GM23338 (cell line): ENCODE results near the gene ETV5. TPM values are rescaled to one million over a fixed set of nuclear protein-coding genes. Genes with fewer than 3 reads are reported as not detected.

ENCODE experiments used
- ATAC-seq: fragments of 200-7000 bp; cut with Tn5 transposase; 3 replicates; pipeline ENCODE4 v1.9.1; 2020
- DNase-seq: peaks from one replicate; pipeline ENCODE4 v3.0.0-alpha.2; 2015; ENCODE audit warnings: low spot score
- H2AFZ ChIP-seq: fragments of 200-600 bp; sonication (generic); 2 replicates; pipeline ENCODE4 v1.8.0; 2016; ENCODE audit warnings: antibody characterized with exemption, mild to moderate bottlenecking, moderate library complexity
- H3F3A ChIP-seq: fragments of 200-600 bp; sonication (generic); replicated peaks from 2 replicates; pipeline ENCODE4 v1.8.0; 2017; ENCODE audit warnings: antibody characterized with exemption, mixed run types, low read depth
- H3K27ac ChIP-seq: fragments of 200-600 bp; sonication (generic); 2 replicates; pipeline ENCODE4 v1.6.1; 2016; ENCODE audit warnings: low read depth
- H3K27me3 ChIP-seq: fragments of 200-600 bp; sonication (generic); 2 replicates; pipeline ENCODE4 v1.8.0; 2016; ENCODE audit warnings: mild to moderate bottlenecking, mixed run types, moderate library complexity; ENCODE audit not compliant: insufficient read depth
- H3K36me3 ChIP-seq: fragments of 200-600 bp; sonication (generic); 2 replicates; pipeline ENCODE4 v1.8.0; 2016; ENCODE audit warnings: mild to moderate bottlenecking; ENCODE audit not compliant: insufficient read depth
- H3K4me1 ChIP-seq: fragments of 200-600 bp; sonication (generic); 2 replicates; pipeline ENCODE4 v1.8.0; 2016; ENCODE audit warnings: mild to moderate bottlenecking, moderate library complexity; ENCODE audit not compliant: insufficient read depth
- H3K4me2 ChIP-seq: fragments of 200-600 bp; sonication (generic); 2 replicates; pipeline ENCODE4 v1.7.1; 2017; ENCODE audit warnings: mixed run types
- H3K4me3 ChIP-seq: fragments of 200-600 bp; sonication (generic); 2 replicates; pipeline ENCODE4 v1.6.1; 2016; ENCODE audit warnings: mixed run types
- H3K79me2 ChIP-seq: fragments of 200-600 bp; sonication (generic); replicated peaks from 2 replicates; pipeline ENCODE4 v1.8.0; 2017; ENCODE audit warnings: mild to moderate bottlenecking; ENCODE audit not compliant: insufficient read depth
- H3K9me2 ChIP-seq: fragments of 200-600 bp; sonication (generic); 2 replicates; pipeline ENCODE4 v1.8.0; 2017; ENCODE audit not compliant: insufficient read depth
- H4K20me1 ChIP-seq: fragments of 200-600 bp; sonication (generic); replicated peaks from 2 replicates; pipeline ENCODE4 v1.8.0; 2017; ENCODE audit warnings: mild to moderate bottlenecking; ENCODE audit not compliant: insufficient read depth
- H3K27ac Mint-ChIP-seq: 2 replicates; pipeline ENCODE4 v1.8.0; 2020; ENCODE audit warnings: inconsistent platforms, mild to moderate bottlenecking, moderate library complexity, mixed read lengths
- H3K27me3 Mint-ChIP-seq: 3 replicates; pipeline ENCODE4 v1.8.0; 2022; ENCODE audit warnings: low read depth, mild to moderate bottlenecking, moderate library complexity, mixed read lengths, inconsistent platforms; ENCODE audit not compliant: insufficient read depth, poor library complexity
- H3K36me3 Mint-ChIP-seq: 3 replicates; pipeline ENCODE4 v1.8.0; 2021; ENCODE audit warnings: low read depth, mild to moderate bottlenecking, inconsistent platforms, moderate library complexity, mixed read lengths
- H3K4me1 Mint-ChIP-seq: 3 replicates; pipeline ENCODE4 v1.8.0; 2020; ENCODE audit warnings: mild to moderate bottlenecking, inconsistent platforms, mixed read lengths
- H3K4me3 Mint-ChIP-seq: 3 replicates; pipeline ENCODE4 v1.8.0; 2021; ENCODE audit warnings: moderate library complexity, mild to moderate bottlenecking, inconsistent platforms, mixed read lengths
- H3K9me3 Mint-ChIP-seq: 3 replicates; pipeline ENCODE4 v1.8.0; 2020; ENCODE audit warnings: moderate library complexity, mild to moderate bottlenecking, inconsistent platforms, mixed read lengths
- CREB1 ChIP-seq: fragments of 250-450 bp; sonication (Bioruptor Pico); IDR thresholded peaks from 2 replicates; pipeline ENCODE4 v1.5.0; 2020; ENCODE audit warnings: low read depth, mild to moderate bottlenecking, moderate library complexity
- EZH2 ChIP-seq: fragments of 200-600 bp; sonication (generic); IDR thresholded peaks from one replicate; pipeline ENCODE4 v1.8.0; 2017; ENCODE audit warnings: antibody characterized with exemption, mild to moderate bottlenecking, low read depth; ENCODE audit not compliant: unreplicated experiment
- EZH2phosphoT487 ChIP-seq: fragments of 200-600 bp; sonication (generic); IDR thresholded peaks from one replicate; pipeline ENCODE4 v1.8.1; 2018; ENCODE audit warnings: antibody characterized with exemption; ENCODE audit not compliant: unreplicated experiment
- STAT1 ChIP-seq: IDR thresholded peaks from one replicate; pipeline ENCODE4 v1.6.1; 2016; ENCODE audit warnings: antibody characterized with exemption; ENCODE audit not compliant: unreplicated experiment
- ZNF114 ChIP-seq: fragments of 250-450 bp; sonication (Bioruptor Pico); IDR thresholded peaks from 2 replicates; pipeline ENCODE4 v1.5.0; 2020; ENCODE audit warnings: mild to moderate bottlenecking, moderate library complexity
- ZNF331 ChIP-seq: fragments of 250-450 bp; sonication (Bioruptor Pico); IDR thresholded peaks from 2 replicates; pipeline ENCODE4 v1.5.0; 2020; ENCODE audit warnings: low read depth, mild to moderate bottlenecking, moderate library complexity
- polyA plus RNA-seq: library from polyadenylated mRNA; unstranded; fragments of >200 nt; fragmentation: Nextera tagmentation; extraction: Ambion mirVana; gene quantifications from 2 replicates; pipeline ENCODE4 v1.2.1, GENCODE V29; 2016
- total RNA-seq: library from RNA; depleted of rRNA; stranded (reverse); fragments of >200 nt; shearing (Covaris generic); gene quantifications from 2 replicates; pipeline ENCODE4 v1.2.3, GENCODE V29; 2014
- TF ChIP-seq, protein P1 (sequence below), 2 experiments: fragments of 200-600 bp in 1 of 2; sonication (generic) in 1 of 2; conservative IDR thresholded peaks; 2 replicates each; pipeline versions ENCODE4 v1.5.1 to v1.6.1; 2016 to 2017; ENCODE audit warnings: antibody characterized with exemption in 2 of 2, low read depth in 2 of 2, mild to moderate bottlenecking in 2 of 2, moderate library complexity in 1 of 2
- TF ChIP-seq, protein P2 (sequence below): fragments of 250-450 bp; sonication (Bioruptor Pico); IDR thresholded peaks from 2 replicates; pipeline ENCODE4 v1.5.0; 2020; ENCODE audit warnings: mild to moderate bottlenecking, moderate library complexity
- TF ChIP-seq, protein P3 (sequence below): IDR thresholded peaks from one replicate; pipeline ENCODE4 v1.6.1; 2018; ENCODE audit warnings: antibody characterized with exemption; ENCODE audit not compliant: unreplicated experiment

ETV5 gene
- total and polyA plus RNA-seq, 2 experiments from 2014 or later, result 33.5 to 57.1 TPM

DNA sequence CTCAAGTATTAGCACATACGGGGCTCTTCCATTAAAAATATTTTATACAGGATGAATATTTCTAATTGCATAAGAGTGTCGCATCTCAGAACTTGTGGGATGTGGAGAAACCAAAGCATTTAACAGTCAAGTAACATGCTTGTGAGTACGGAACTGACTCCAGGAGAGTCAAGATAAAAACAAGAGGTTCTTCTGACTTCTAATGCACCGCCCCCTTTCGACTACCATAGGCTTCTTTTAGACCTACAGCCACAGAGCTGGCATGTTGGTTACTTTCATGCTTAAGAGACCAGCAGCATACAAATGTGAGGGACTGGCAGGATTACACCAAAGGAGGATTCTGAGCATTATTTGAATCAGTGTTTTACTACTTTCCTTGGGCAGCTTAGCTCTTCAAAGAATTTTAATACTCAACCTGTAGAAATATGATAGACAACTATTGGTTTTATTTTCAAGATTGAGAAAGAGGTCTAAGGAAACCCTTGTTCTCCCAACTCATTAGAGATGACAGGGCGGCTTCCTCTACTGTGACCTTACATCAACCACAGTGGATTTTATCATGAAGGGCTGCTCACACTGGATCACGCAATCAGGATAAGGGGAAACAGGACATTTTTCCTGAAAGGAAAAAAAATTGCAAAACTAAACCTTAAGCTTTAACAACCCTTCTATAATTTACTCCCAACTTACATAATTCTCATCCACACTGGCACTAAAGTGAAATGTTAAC is 14.0 kb downstream of the ETV5 start:
- Mint-ChIP-seq H3K9me3 (no peaks in the 10 kb centered on the region), H3K27me3 (peaks cover 8% of the 10 kb centered on the region), H3K4me1 (peaks cover 70% of the 10 kb centered on the region), H3K27ac (no peak overlapping the region), H3K36me3 (peaks cover 16% of the 10 kb centered on the region), H3K4me3 (no peak overlapping the region)
- H3K4me3 ChIP-seq, result no peak overlapping the region
- no peak overlapping the region for H2AFZ ChIP-seq
- H3F3A ChIP-seq, result peaks cover 10% of the 10 kb centered on the region
- peaks cover 70% of the 10 kb centered on the region for H3K4me1 ChIP-seq
- TF ChIP-seq, protein P1, sequence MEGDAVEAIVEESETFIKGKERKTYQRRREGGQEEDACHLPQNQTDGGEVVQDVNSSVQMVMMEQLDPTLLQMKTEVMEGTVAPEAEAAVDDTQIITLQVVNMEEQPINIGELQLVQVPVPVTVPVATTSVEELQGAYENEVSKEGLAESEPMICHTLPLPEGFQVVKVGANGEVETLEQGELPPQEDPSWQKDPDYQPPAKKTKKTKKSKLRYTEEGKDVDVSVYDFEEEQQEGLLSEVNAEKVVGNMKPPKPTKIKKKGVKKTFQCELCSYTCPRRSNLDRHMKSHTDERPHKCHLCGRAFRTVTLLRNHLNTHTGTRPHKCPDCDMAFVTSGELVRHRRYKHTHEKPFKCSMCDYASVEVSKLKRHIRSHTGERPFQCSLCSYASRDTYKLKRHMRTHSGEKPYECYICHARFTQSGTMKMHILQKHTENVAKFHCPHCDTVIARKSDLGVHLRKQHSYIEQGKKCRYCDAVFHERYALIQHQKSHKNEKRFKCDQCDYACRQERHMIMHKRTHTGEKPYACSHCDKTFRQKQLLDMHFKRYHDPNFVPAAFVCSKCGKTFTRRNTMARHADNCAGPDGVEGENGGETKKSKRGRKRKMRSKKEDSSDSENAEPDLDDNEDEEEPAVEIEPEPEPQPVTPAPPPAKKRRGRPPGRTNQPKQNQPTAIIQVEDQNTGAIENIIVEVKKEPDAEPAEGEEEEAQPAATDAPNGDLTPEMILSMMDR (conservative IDR thresholded peaks at IDR 0.05; ENCODE audit: low read depth in 2 of 2), result peak in 1 of 2 experiments; percentile 9; a peak in 1 of 4 replicates
- no peak for TF ChIP-seq STAT1
- ATAC-seq (no peak), DNase-seq (no peak)
- 0 out of 2 replicates have a peak, but pooled peaks cover 4% of the 10 kb centered on the region for H4K20me1 ChIP-seq
- no peak overlapping the region for H3K27ac ChIP-seq
- no peaks in the 10 kb centered on the region for H3K27me3 ChIP-seq
- no peaks in the 10 kb centered on the region for H3K36me3 ChIP-seq
- H3K9me2 ChIP-seq, result no peaks in the 10 kb centered on the region
- peaks cover 5% of the 10 kb centered on the region; the same call in 1 of the 2 replicates for H3K79me2 ChIP-seq
- no peak overlapping the region for H3K4me2 ChIP-seq

DNA sequence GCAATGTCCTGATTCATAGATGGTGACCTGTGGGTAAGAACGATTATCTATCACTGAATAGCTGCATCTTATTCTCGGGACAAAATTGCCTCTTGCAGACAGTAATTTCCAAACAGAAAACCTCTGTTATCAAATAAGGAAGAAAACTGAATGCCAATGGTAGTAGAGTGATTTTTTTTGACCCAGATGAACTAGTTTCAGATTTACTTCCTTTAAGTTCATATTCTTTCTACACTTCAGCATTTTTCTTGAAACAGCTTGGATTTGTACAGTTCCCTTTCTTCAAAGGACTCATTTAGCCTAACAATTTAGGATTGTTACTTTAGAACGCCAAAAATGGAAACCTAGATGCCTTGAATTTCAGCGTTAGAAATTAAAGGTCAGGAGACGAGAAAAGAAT is 14.6 kb downstream of the ETV5 start:
- Mint-ChIP-seq H3K4me1 (peaks cover 65% of the 10 kb centered on the region), H3K27ac (0 out of 2 replicates have a peak overlapping the region, but pooled peaks have one; percentile 28), H3K9me3 (no peaks in the 10 kb centered on the region), H3K36me3 (peaks cover 16% of the 10 kb centered on the region), H3K4me3 (no peak overlapping the region), H3K27me3 (peaks cover 2% of the 10 kb centered on the region)
- ATAC-seq, result no peak
- Histone ChIP-seq H3F3A (peaks cover 10% of the 10 kb centered on the region), H3K4me2 (no peak overlapping the region), H3K4me1 (peaks cover 64% of the 10 kb centered on the region), H3K36me3 (no peaks in the 10 kb centered on the region), H3K9me2 (no peaks in the 10 kb centered on the region), H3K27me3 (no peaks in the 10 kb centered on the region), H3K4me3 (no peak overlapping the region), H3K79me2 (peaks cover 11% of the 10 kb centered on the region; the same call in 1 of the 2 replicates), H4K20me1 (0 out of 2 replicates have a peak, but pooled peaks cover 4% of the 10 kb centered on the region), H2AFZ (no peak overlapping the region), H3K27ac (no peak overlapping the region)
- no peak for DNase-seq
- TF ChIP-seq EZH2, result no peak
- TF ChIP-seq STAT1, result no peak
- TF ChIP-seq CREB1 (CRISPR knock-in tag), result no peak
- TF ChIP-seq EZH2phosphoT487, result no peak
- TF ChIP-seq ZNF114 (CRISPR knock-in tag), result no peak
- TF ChIP-seq, protein P2, sequence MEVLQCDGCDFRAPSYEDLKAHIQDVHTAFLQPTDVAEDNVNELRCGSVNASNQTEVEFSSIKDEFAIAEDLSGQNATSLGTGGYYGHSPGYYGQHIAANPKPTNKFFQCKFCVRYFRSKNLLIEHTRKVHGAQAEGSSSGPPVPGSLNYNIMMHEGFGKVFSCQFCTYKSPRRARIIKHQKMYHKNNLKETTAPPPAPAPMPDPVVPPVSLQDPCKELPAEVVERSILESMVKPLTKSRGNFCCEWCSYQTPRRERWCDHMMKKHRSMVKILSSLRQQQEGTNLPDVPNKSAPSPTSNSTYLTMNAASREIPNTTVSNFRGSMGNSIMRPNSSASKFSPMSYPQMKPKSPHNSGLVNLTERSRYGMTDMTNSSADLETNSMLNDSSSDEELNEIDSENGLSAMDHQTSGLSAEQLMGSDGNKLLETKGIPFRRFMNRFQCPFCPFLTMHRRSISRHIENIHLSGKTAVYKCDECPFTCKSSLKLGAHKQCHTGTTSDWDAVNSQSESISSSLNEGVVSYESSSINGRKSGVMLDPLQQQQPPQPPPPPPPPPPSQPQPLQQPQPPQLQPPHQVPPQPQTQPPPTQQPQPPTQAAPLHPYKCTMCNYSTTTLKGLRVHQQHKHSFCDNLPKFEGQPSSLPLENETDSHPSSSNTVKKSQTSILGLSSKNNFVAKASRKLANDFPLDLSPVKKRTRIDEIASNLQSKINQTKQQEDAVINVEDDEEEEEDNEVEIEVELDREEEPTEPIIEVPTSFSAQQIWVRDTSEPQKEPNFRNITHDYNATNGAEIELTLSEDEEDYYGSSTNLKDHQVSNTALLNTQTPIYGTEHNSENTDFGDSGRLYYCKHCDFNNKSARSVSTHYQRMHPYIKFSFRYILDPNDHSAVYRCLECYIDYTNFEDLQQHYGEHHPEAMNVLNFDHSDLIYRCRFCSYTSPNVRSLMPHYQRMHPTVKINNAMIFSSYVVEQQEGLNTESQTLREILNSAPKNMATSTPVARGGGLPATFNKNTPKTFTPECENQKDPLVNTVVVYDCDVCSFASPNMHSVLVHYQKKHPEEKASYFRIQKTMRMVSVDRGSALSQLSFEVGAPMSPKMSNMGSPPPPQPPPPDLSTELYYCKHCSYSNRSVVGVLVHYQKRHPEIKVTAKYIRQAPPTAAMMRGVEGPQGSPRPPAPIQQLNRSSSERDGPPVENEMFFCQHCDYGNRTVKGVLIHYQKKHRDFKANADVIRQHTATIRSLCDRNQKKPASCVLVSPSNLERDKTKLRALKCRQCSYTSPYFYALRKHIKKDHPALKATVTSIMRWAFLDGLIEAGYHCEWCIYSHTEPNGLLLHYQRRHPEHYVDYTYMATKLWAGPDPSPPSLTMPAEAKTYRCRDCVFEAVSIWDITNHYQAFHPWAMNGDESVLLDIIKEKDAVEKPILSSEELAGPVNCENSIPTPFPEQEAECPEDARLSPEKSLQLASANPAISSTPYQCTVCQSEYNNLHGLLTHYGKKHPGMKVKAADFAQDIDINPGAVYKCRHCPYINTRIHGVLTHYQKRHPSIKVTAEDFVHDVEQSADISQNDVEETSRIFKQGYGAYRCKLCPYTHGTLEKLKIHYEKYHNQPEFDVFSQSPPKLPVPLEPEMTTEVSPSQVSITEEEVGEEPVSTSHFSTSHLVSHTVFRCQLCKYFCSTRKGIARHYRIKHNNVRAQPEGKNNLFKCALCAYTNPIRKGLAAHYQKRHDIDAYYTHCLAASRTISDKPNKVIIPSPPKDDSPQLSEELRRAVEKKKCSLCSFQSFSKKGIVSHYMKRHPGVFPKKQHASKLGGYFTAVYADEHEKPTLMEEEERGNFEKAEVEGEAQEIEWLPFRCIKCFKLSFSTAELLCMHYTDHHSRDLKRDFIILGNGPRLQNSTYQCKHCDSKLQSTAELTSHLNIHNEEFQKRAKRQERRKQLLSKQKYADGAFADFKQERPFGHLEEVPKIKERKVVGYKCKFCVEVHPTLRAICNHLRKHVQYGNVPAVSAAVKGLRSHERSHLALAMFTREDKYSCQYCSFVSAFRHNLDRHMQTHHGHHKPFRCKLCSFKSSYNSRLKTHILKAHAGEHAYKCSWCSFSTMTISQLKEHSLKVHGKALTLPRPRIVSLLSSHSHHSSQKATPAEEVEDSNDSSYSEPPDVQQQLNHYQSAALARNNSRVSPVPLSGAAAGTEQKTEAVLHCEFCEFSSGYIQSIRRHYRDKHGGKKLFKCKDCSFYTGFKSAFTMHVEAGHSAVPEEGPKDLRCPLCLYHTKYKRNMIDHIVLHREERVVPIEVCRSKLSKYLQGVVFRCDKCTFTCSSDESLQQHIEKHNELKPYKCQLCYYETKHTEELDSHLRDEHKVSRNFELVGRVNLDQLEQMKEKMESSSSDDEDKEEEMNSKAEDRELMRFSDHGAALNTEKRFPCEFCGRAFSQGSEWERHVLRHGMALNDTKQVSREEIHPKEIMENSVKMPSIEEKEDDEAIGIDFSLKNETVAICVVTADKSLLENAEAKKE, result no peak
- TF ChIP-seq, protein P3, sequence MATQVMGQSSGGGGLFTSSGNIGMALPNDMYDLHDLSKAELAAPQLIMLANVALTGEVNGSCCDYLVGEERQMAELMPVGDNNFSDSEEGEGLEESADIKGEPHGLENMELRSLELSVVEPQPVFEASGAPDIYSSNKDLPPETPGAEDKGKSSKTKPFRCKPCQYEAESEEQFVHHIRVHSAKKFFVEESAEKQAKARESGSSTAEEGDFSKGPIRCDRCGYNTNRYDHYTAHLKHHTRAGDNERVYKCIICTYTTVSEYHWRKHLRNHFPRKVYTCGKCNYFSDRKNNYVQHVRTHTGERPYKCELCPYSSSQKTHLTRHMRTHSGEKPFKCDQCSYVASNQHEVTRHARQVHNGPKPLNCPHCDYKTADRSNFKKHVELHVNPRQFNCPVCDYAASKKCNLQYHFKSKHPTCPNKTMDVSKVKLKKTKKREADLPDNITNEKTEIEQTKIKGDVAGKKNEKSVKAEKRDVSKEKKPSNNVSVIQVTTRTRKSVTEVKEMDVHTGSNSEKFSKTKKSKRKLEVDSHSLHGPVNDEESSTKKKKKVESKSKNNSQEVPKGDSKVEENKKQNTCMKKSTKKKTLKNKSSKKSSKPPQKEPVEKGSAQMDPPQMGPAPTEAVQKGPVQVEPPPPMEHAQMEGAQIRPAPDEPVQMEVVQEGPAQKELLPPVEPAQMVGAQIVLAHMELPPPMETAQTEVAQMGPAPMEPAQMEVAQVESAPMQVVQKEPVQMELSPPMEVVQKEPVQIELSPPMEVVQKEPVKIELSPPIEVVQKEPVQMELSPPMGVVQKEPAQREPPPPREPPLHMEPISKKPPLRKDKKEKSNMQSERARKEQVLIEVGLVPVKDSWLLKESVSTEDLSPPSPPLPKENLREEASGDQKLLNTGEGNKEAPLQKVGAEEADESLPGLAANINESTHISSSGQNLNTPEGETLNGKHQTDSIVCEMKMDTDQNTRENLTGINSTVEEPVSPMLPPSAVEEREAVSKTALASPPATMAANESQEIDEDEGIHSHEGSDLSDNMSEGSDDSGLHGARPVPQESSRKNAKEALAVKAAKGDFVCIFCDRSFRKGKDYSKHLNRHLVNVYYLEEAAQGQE, result no peak
- TF ChIP-seq ZNF331 (CRISPR knock-in tag), result no peak
